ENCODE data around the gene ZNF330. TPM values are rescaled to one million over a fixed set of nuclear protein-coding genes. Genes with fewer than 3 reads are reported as not detected.

ZNF330 gene
- total and polyA plus RNA-seq, 5 experiments from 2014 or later: 18.8 to 40.2 (median 34.8) TPM

DNA sequence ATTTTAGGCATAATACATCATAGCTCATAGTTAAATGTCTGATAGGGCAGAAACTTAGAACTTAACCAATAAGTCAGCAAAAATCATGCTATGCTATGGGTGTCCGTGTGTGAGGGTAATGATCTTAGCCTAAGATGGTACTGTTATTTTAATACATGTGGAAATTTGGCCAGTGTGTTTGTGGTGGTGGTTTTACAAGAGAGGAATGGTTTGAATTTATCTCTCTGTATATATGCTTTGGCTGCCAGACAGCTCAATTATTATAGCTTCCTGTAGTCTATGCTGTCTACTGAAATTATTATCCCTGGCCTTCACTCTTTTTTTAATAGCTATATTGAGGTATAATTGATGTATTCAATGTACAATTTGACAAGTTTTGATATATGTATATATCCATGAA lies 21.3 kb downstream of the ZNF330 start:
- POLR2A ChIA-PET: no interaction called here
- Mint-ChIP-seq H3K36me3 (no peaks in the 10 kb centered on the region), H3K27ac (no peak overlapping the region), H3K27me3 (no peaks in the 10 kb centered on the region), H3K9me3 (no peaks in the 10 kb centered on the region), H3K4me1 (peaks cover 0 to 2% (median 0%) of the 10 kb centered on the region in 4 donors), H3K4me3 (no peak overlapping the region)
- DNase-seq (no peak), ATAC-seq (no peak)

DNA sequence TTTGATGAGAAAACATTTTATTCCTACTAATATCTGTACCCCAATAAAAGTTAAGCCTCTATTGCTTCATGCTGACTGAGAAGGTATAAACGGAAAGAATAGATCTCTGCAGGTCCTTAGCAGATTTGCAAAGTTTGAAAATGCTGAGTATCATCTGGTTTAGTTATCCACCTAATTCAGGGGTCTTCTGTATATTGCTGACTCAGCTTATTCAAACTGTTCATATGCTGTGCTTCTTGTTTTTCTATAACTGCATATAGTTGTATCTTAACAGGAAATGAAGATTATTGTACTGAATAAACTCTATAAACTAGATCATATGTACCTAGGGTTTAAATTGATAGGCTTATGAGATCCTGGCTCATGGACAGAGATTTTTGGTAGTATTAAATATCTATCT lies 23.7 kb downstream of the ZNF330 start:
- Mint-ChIP-seq H3K36me3 (no peaks in the 10 kb centered on the region), H3K9me3 (no peaks in the 10 kb centered on the region), H3K27me3 (no peaks in the 10 kb centered on the region), H3K27ac (no peak overlapping the region), H3K4me1 (no peaks in the 10 kb centered on the region), H3K4me3 (no peak overlapping the region)
- no peak for DNase-seq
- POLR2A ChIA-PET: no interaction called here
- ATAC-seq: no peak

DNA sequence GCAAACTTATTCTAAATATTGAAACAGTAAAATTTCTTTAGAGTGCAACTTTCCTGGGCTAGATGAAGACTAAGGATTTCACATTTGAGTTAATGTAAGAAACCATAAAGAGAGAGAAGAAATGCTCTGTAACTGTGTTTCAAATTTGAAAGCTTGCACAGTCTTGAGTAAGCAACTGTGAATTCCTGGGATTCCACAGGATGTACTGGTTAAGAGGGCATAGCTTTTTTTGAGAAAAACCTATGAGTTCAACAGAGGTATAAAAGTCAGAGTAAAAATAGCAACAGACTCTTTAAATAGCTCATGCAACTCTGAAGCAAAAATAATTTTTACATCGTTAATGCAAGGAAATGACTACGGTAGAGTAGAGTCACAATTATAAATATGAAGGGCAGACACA lies 25.5 kb downstream of the ZNF330 start:
- Mint-ChIP-seq H3K27me3 (no peaks in the 10 kb centered on the region), H3K9me3 (no peaks in the 10 kb centered on the region), H3K4me1 (no peaks in the 10 kb centered on the region), H3K36me3 (no peaks in the 10 kb centered on the region), H3K4me3 (no peak overlapping the region), H3K27ac (no peak overlapping the region)
- ATAC-seq (no peak), DNase-seq (no peak)
- POLR2A ChIA-PET: no interaction called here

DNA sequence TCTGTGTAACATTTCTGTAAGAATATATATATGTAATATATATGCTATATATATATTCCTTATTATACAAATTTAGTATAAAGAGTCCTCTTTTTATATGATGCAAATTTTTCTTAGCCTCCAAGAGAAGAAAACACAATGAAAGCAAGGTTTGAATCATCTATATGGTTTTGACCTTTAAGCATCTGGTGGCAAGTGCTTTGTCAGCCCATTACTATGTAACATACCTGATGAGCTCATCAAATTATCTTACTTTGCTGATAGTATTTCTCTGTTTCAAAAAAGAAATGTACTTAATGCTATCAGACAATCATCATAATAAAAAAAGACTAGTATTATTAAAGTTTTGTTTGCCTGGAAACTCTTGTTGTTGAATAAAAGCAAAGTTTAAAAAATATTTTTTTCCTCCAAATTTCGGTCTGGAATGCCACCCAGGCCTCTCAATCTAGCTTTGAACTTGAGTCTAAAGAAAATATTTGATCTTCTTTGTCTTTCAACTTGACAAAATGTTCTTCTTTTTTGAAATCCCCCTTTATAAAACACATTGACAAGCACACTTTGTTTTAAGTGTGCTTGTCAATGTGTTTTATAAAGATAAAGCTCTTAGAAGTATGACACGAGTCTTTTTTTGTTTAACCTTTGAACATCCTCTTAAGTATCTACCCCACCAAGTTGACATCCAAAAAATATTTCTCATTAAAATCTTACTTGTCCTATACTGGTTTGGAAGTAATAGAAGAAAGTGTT lies 26.2 kb downstream of the ZNF330 start:
- Mint-ChIP-seq H3K9me3 (no peaks in the 10 kb centered on the region), H3K4me3 (no peak overlapping the region), H3K27ac (no peak overlapping the region), H3K36me3 (no peaks in the 10 kb centered on the region), H3K27me3 (no peaks in the 10 kb centered on the region), H3K4me1 (no peaks in the 10 kb centered on the region)
- DNase-seq (no peak), ATAC-seq (no peak)
- POLR2A ChIA-PET: no interaction called here

DNA sequence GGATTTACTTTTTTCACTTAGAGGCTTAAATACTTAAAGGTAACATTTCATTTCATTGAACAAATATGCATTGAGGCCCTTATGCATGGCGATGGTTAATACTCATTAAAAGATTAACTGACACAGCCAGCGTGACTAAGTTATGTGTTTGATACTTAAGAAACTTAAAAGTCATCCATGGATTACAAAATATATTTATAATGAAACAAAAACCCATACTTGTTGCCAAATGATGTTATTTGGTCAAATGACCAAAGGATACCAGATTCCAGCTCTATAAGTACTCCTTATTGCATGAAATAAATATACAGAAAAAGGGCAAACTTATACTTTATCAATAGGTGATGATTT lies 26.7 kb downstream of the ZNF330 start:
- DNase-seq: no peak
- ATAC-seq: no peak
- Mint-ChIP-seq H3K27me3 (no peaks in the 10 kb centered on the region), H3K9me3 (no peaks in the 10 kb centered on the region), H3K4me1 (no peaks in the 10 kb centered on the region), H3K36me3 (no peaks in the 10 kb centered on the region), H3K27ac (no peak overlapping the region), H3K4me3 (no peak overlapping the region)
- POLR2A ChIA-PET: no interaction called here

DNA sequence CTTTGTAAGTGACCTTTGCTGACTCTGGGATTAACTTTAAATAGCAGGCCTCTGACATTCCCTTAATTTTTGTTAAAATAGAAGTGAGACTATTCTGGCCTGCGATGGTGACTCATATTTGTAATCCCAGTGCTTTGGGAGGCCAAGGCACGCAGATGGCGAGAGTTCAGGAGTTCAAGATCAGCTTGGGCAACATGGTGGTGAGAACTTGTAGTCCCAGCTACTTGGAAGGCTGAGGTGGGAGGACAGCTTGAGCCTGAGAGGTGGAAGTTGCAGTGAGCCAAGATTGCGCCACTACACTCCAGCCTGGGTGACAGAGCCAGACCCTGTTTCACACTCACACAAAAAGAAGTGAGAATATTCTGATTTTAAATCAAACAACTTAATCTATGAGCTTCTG lies 27.3 kb downstream of the ZNF330 start:
- ATAC-seq (no peak), DNase-seq (no peak)
- H3K4me3 Mint-ChIP-seq: no peak overlapping the region
- H3K27me3 Mint-ChIP-seq: no peaks in the 10 kb centered on the region
- H3K27ac Mint-ChIP-seq: no peak overlapping the region
- no peaks in the 10 kb centered on the region for H3K36me3 Mint-ChIP-seq
- no peaks in the 10 kb centered on the region for H3K9me3 Mint-ChIP-seq
- H3K4me1 Mint-ChIP-seq: no peaks in the 10 kb centered on the region
- POLR2A ChIA-PET: no interaction called here

DNA sequence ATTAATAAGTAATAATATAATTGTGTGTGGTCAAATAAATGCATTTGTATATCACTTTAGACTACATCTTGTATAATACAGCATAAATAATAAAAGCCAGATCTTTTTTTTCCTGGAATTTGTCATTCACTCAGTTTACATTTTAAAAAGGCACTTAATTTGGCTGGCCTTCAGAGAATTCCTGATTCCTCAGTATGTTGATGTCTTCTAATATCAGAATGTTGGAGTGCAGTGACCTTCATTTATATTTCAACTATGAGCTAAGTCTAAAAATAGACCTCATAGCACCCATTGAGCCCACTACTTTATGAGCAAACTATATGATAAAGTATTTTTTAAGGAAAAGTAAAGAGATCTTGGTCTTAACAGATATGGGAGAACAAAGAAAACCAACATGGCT lies 27.8 kb downstream of the ZNF330 start:
- ATAC-seq: no peak
- POLR2A ChIA-PET: no interaction called here
- Mint-ChIP-seq H3K4me1 (no peaks in the 10 kb centered on the region), H3K27me3 (peaks cover 0 to 2% (median 0%) of the 10 kb centered on the region in 5 donors), H3K4me3 (no peak overlapping the region), H3K36me3 (no peaks in the 10 kb centered on the region), H3K9me3 (no peaks in the 10 kb centered on the region), H3K27ac (no peak overlapping the region)
- no peak for DNase-seq

DNA sequence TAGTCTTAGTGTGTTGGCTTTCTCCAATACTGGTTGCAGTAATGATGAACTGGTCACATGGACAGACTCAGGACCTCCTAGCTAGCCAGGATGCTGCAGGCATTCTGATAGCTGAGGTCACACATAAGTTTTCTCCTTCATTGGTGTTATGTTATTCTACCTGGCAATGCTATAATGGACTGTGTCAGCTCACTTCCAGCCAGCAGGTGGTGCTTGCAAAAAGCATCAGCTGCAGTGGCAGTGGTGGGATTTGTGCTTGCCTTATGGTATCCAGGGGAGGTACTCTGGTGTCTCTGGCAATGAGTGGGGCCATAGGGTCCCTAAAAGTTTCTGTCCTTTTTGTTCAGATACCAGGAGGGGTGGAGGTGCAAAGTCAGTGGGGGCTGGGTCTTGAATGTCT lies 33.6 kb downstream of the ZNF330 start:
- ATAC-seq: no peak
- H3K4me1 Mint-ChIP-seq: no peaks in the 10 kb centered on the region
- DNase-seq: no peak
- no peaks in the 10 kb centered on the region for H3K36me3 Mint-ChIP-seq
- H3K27ac Mint-ChIP-seq: no peak overlapping the region
- no peak overlapping the region for H3K4me3 Mint-ChIP-seq
- peaks cover 4 to 27% (median 15%) of the 10 kb centered on the region in 5 donors for H3K27me3 Mint-ChIP-seq
- POLR2A ChIA-PET: no interaction called here
- peaks cover 0 to 3% (median 0%) of the 10 kb centered on the region in 9 donors for H3K9me3 Mint-ChIP-seq

DNA sequence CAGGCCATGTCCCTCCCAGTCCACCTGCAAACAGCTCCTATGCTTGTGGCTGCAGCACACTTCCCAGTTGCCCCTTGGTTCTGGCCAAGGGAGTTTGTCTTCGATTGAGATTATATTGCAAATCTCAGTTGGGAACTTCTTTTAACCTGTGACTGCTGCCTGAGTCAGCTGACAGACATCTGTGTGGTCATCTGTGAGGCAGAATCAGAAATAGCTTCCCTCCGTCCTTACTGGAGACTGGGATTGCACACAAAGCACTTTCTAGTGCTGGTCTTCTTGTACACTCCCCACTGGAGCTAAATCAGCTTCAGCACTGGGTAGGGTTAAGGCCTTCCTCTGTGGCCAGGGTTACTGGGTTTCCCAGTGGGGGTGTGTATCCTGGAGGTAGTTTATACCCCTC lies 34.3 kb downstream of the ZNF330 start:
- no peaks in the 10 kb centered on the region for H3K36me3 Mint-ChIP-seq
- ATAC-seq (no peak), DNase-seq (no peak)
- H3K27me3 Mint-ChIP-seq: peaks cover 4 to 33% (median 15%) of the 10 kb centered on the region in 5 donors
- H3K4me1 Mint-ChIP-seq: no peaks in the 10 kb centered on the region
- no peak overlapping the region for H3K4me3 Mint-ChIP-seq
- POLR2A ChIA-PET: no interaction called here
- H3K27ac Mint-ChIP-seq: no peak overlapping the region
- H3K9me3 Mint-ChIP-seq: peaks cover 0 to 3% (median 0%) of the 10 kb centered on the region in 9 donors

DNA sequence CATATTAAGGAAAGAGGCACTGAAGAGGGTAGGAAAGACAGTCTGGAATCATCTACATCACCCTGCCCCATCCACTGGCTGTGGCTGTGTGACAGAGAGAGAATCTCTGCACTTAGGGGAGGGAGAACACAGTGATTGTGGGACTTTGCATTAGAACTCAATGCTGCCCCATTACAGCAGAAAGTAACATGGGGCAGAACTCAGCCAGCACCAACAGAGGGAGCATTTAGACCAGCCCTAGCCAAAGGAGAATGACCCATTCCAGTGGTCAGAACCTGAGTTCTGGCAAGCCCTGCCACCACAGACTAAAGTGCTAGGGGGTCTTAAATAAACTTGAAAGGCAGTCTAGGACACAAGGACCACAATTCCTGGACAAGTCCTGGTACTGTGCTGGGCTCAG lies 37.9 kb downstream of the ZNF330 start:
- ATAC-seq (no peak), DNase-seq (no peak)
- H3K4me3 Mint-ChIP-seq: no peak overlapping the region
- H3K36me3 Mint-ChIP-seq: no peaks in the 10 kb centered on the region
- POLR2A ChIA-PET: no interaction called here
- H3K4me1 Mint-ChIP-seq: no peaks in the 10 kb centered on the region
- H3K27me3 Mint-ChIP-seq: peaks cover 4 to 33% (median 18%) of the 10 kb centered on the region in 5 donors
- H3K27ac Mint-ChIP-seq: no peak overlapping the region
- peaks cover 0 to 3% (median 0%) of the 10 kb centered on the region in 9 donors for H3K9me3 Mint-ChIP-seq

DNA sequence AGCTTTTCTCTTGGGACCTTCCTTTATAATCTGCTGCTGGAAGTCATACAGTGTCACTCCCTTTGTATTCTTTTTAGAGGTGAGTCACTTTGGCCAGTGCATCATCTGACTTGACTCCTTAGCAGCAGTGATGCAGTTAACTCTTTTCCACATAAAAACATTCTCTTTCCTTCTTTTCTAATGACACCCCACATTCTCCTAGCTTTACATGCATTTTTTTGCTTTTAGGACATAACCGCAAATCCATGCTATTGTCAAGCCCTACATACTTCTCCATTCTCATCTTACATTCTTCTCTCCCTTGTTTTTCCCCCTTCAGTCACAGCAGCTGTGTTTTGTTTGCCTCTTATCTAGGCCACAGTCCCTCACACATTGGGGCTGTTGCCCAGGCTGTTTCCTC lies 55.1 kb downstream of the ZNF330 start:
- ATAC-seq (no peak), DNase-seq (no peak)
- POLR2A ChIA-PET: no interaction called here
- no peak overlapping the region for H3K27ac Mint-ChIP-seq
- peaks cover 0 to 14% (median 4%) of the 10 kb centered on the region in 5 donors for H3K27me3 Mint-ChIP-seq
- H3K36me3 Mint-ChIP-seq: no peaks in the 10 kb centered on the region
- no peak overlapping the region for H3K4me3 Mint-ChIP-seq
- H3K9me3 Mint-ChIP-seq: peaks cover 0 to under 1% (median 0%) of the 10 kb centered on the region in 9 donors
- no peaks in the 10 kb centered on the region for H3K4me1 Mint-ChIP-seq

DNA sequence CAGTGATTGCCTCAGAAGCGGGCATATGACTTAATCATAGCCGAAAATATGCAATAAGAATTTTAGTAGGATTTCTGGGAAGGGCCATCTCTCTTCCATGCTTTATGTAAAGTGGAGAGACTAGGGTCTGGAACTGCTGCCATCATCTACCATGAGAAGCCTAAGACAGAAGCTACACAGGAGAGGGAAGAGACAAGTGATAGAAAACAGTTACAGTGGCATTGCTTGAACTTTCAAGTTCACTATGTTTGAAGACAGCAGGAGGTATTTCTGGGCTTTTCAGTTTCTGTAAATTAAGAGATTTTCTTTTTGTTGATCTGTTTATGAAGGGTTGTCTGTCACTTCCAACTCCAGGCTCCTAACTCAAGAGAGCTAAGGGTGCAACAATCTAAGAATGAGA lies 62.5 kb downstream of the ZNF330 start:
- Mint-ChIP-seq H3K36me3 (no peaks in the 10 kb centered on the region), H3K27ac (no peak overlapping the region), H3K4me1 (no peaks in the 10 kb centered on the region), H3K9me3 (peaks cover 0 to 1% (median 0%) of the 10 kb centered on the region in 9 donors), H3K27me3 (peaks cover 0 to 2% (median 0%) of the 10 kb centered on the region in 5 donors), H3K4me3 (no peak overlapping the region)
- ATAC-seq: no peak
- DNase-seq: no peak
- POLR2A ChIA-PET: no interaction called here

DNA sequence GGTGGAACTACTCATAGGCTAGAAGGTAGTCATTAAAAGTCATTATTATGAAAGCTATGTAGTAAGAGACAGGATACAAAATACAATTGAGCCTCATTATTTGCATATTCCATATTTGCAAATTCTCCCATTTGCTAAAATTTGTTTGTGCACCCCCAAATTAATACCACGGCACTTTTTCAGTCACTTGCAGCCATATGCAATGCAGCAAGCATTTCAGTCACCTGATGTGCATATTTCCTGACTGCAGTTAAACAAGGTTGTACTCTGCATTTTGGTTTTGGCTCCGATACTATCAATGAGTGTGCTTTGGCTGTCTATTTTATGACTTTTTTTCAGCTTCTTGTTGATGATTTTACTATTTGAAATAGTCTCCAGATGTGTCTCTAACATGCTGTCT lies 62.9 kb downstream of the ZNF330 start:
- H3K27ac Mint-ChIP-seq: no peak overlapping the region
- H3K36me3 Mint-ChIP-seq: no peaks in the 10 kb centered on the region
- H3K4me3 Mint-ChIP-seq: no peak overlapping the region
- ATAC-seq (no peak), DNase-seq (no peak)
- H3K4me1 Mint-ChIP-seq: no peaks in the 10 kb centered on the region
- POLR2A ChIA-PET: no interaction called here
- peaks cover 0 to 4% (median 0%) of the 10 kb centered on the region in 5 donors for H3K27me3 Mint-ChIP-seq
- H3K9me3 Mint-ChIP-seq: peaks cover 0 to 3% (median 0%) of the 10 kb centered on the region in 9 donors

All from naive thymus-derived CD8-positive, alpha-beta T cell (primary cell).